ENCODE measurements around the gene FGD2. TPM values are rescaled to one million over a fixed set of nuclear protein-coding genes. Genes with fewer than 3 reads are reported as not detected.
A peak's percentile ranks its signal among the peaks of the same experiment; 100 is the strongest.

Gene FGD2
- total RNA-seq, 2 donors from 2014 or later: 9.1 to 9.3 TPM

GRCh38 chr6:36976509-36976908, 28.9 kb upstream of the FGD2 start:
- no peaks in the 10 kb centered on the region for H3K27me3 Mint-ChIP-seq
- H3K27ac Mint-ChIP-seq: no peak overlapping the region
- H3K36me3 Mint-ChIP-seq: no peaks in the 10 kb centered on the region
- no peaks in the 10 kb centered on the region for H3K9me3 Mint-ChIP-seq
- H3K4me3 Mint-ChIP-seq: no peak overlapping the region
- ATAC-seq (no peak), DNase-seq (ENCODE audit: low spot score) (no peak)
- peaks cover 10 to 20% of the 10 kb centered on the region in 2 donors for H3K4me1 Mint-ChIP-seq (ENCODE audit: low read depth in 2 of 2)

- DNase-seq (ENCODE audit: low spot score) (no peak), ATAC-seq (no peak)
- Mint-ChIP-seq H3K4me1 (ENCODE audit: low read depth in 2 of 2) (peaks cover 14 to 24% of the 10 kb centered on the region in 2 donors), H3K9me3 (no peaks in the 10 kb centered on the region), H3K36me3 (peaks cover 4% of the 10 kb centered on the region), H3K27ac (no peak overlapping the region), H3K4me3 (no peak overlapping the region), H3K27me3 (no peaks in the 10 kb centered on the region)
Observed at GRCh38 chr6:36976931-36977330, 28.5 kb upstream of the FGD2 start.

DNA sequence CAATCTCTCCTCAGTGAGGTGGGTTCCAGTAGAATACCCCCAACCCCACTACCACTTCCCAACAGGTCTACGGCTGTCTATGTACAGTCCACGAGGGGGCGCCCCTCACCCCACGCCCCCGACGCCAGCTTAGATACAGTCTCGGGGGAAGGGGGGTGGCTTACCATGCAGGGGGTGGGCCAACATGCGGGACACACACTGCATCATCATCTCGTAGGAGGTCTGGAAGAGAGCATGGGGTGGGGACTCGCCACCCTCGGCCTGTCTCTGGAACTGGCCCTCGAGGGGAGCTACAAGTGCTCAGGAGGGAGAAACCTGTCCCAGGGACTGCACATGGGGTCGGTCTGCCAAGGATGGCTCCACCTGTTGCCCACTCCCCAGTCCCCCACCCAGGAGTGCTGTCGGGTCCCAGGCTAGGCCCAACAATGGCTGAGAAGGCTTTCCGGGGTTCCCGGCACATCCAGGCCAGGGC, 27.9 kb upstream of the FGD2 start:
- Mint-ChIP-seq H3K4me1 (ENCODE audit: low read depth in 2 of 2) (peaks cover 18 to 27% of the 10 kb centered on the region in 2 donors), H3K9me3 (no peaks in the 10 kb centered on the region)
- no peak for ATAC-seq

GRCh38 chr6:36978421-36979346, 26.8 kb upstream of the FGD2 start:
- H3K9me3 Mint-ChIP-seq: no peaks in the 10 kb centered on the region
- DNase-seq (ENCODE audit: low spot score): no peak
- peak overlapping the region in 1 of 2 donors; percentile 26 for H3K27ac Mint-ChIP-seq

More for the DNA sequence above, 27.9 kb upstream of the FGD2 start:
- Mint-ChIP-seq H3K27ac (no peak overlapping the region), H3K27me3 (no peaks in the 10 kb centered on the region), H3K4me3 (no peak overlapping the region), H3K36me3 (peaks cover 4% of the 10 kb centered on the region)
- DNase-seq (ENCODE audit: low spot score): no peak

GRCh38 chr6:36979347-36979742, 26.1 kb upstream of the FGD2 start:
- Mint-ChIP-seq H3K36me3 (peaks cover 4% of the 10 kb centered on the region), H3K9me3 (no peaks in the 10 kb centered on the region), H3K27me3 (no peaks in the 10 kb centered on the region), H3K27ac (peak overlapping the region in 1 of 2 donors; percentile 26), H3K4me3 (no peak overlapping the region), H3K4me1 (ENCODE audit: low read depth in 2 of 2) (peaks cover 18 to 27% of the 10 kb centered on the region in 2 donors)
- ATAC-seq (no peak), DNase-seq (ENCODE audit: low spot score) (no peak)

More at GRCh38 chr6:36978421-36979346, 26.8 kb upstream of the FGD2 start:
- ATAC-seq: no peak
- peaks cover 4% of the 10 kb centered on the region for H3K36me3 Mint-ChIP-seq
- peaks cover 18 to 27% of the 10 kb centered on the region in 2 donors for H3K4me1 Mint-ChIP-seq (ENCODE audit: low read depth in 2 of 2)
- H3K4me3 Mint-ChIP-seq: no peak overlapping the region
- H3K27me3 Mint-ChIP-seq: no peaks in the 10 kb centered on the region

- no peak overlapping the region for H3K4me3 Mint-ChIP-seq
- H3K9me3 Mint-ChIP-seq: no peaks in the 10 kb centered on the region
- peaks cover 18 to 27% of the 10 kb centered on the region in 2 donors for H3K4me1 Mint-ChIP-seq (ENCODE audit: low read depth in 2 of 2)
- no peaks in the 10 kb centered on the region for H3K27me3 Mint-ChIP-seq
- no peak for ATAC-seq
- peaks cover 4% of the 10 kb centered on the region for H3K36me3 Mint-ChIP-seq
- DNase-seq (ENCODE audit: low spot score): no peak
- H3K27ac Mint-ChIP-seq: peak overlapping the region in 1 of 2 donors; percentile 28
Observed at GRCh38 chr6:36980129-36980528, 25.3 kb upstream of the FGD2 start.

GRCh38 chr6:36980876-36981619, 24.4 kb upstream of the FGD2 start:
- no peak for DNase-seq (ENCODE audit: low spot score)
- H3K4me1 Mint-ChIP-seq (ENCODE audit: low read depth in 2 of 2): peaks cover 18 to 27% of the 10 kb centered on the region in 2 donors
- H3K36me3 Mint-ChIP-seq: peaks cover 4% of the 10 kb centered on the region
- no peaks in the 10 kb centered on the region for H3K27me3 Mint-ChIP-seq
- H3K27ac Mint-ChIP-seq: peak overlapping the region in 1 of 2 donors; percentile 28
- no peaks in the 10 kb centered on the region for H3K9me3 Mint-ChIP-seq
- no peak for ATAC-seq
- no peak overlapping the region for H3K4me3 Mint-ChIP-seq

DNA sequence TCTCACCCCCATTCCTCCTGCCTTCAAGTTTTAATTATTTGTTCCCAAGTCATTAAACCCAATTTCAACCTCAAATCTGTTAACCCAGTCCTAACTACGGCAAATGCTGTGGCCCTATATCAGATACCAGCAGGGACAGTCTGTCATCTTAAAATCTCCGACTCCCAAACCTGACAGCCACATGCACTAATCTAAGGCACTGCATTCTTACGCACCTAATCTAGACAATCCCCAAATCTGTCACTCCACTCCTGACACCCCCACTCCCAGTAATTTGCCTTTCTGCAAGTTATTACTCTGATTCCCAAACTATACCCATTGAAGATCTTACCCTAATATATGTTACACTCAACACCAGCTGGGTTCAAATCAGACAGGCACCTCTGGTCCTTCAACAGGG, 21.9 kb upstream of the FGD2 start:
- Mint-ChIP-seq H3K4me1 (ENCODE audit: low read depth in 2 of 2) (peaks cover 32 to 33% of the 10 kb centered on the region in 2 donors), H3K27me3 (peaks cover 0 to 5% of the 10 kb centered on the region in 2 donors), H3K9me3 (no peaks in the 10 kb centered on the region), H3K36me3 (peaks cover 4% of the 10 kb centered on the region), H3K4me3 (no peak overlapping the region), H3K27ac (no peak overlapping the region)
- DNase-seq (ENCODE audit: low spot score) (no peak), ATAC-seq (no peak)

DNA sequence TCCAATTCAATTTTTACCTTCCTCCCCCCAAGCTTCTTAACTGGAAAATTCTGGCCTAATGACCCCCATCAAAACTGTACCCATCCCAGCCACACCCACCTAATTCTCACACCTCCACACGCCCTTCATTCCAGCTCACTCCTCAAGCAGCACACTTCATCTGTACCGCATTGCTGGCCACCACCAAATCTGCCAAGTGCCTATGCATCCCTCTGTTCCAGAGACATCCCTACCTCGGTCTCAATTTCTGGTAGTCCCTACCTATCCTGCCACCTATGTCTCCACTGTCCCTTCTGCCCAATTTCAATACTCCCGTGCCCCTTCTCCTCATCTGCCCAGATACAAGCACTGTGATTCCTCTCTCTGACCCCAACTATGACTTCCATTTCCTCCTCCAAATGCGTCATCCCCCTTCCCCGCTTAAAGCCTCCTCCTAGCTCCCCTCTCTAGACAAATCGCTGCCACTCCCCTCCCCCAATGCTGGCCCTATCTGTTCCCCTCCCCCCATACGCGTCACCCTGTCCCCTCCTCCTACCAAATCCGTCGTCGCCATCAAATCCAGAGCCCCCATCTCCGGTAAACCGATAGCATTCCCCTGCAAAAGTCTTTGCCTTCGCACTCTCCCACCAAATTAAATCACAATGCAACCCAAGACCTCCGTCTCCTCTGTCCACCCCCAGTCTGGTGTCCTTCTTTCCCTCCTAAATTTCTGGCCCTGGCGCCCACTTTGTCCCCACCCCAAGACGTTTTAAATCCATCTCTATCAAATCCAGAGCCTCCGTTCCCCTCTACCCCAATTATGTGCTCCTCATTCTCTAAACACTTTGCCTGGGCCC, 20.7 kb upstream of the FGD2 start:
- Mint-ChIP-seq H3K27me3 (peaks cover 0 to 5% of the 10 kb centered on the region in 2 donors), H3K9me3 (no peaks in the 10 kb centered on the region), H3K27ac (no peak overlapping the region), H3K4me3 (no peak overlapping the region), H3K4me1 (ENCODE audit: low read depth in 2 of 2) (peaks cover 29 to 33% of the 10 kb centered on the region in 2 donors), H3K36me3 (peaks cover 4% of the 10 kb centered on the region)
- ATAC-seq (peak in 1 of 2 donors; percentile 21), DNase-seq (ENCODE audit: low spot score) (no peak)

GRCh38 chr6:36985417-36985807, 20.0 kb upstream of the FGD2 start:
- peaks cover 0 to 5% of the 10 kb centered on the region in 2 donors for H3K27me3 Mint-ChIP-seq
- H3K4me1 Mint-ChIP-seq (ENCODE audit: low read depth in 2 of 2): peaks cover 26 to 29% of the 10 kb centered on the region in 2 donors
- peaks cover 4% of the 10 kb centered on the region for H3K36me3 Mint-ChIP-seq
- H3K27ac Mint-ChIP-seq: no peak overlapping the region
- H3K4me3 Mint-ChIP-seq: no peak overlapping the region
- DNase-seq (ENCODE audit: low spot score) (no peak), ATAC-seq (no peak)
- H3K9me3 Mint-ChIP-seq: no peaks in the 10 kb centered on the region

DNA sequence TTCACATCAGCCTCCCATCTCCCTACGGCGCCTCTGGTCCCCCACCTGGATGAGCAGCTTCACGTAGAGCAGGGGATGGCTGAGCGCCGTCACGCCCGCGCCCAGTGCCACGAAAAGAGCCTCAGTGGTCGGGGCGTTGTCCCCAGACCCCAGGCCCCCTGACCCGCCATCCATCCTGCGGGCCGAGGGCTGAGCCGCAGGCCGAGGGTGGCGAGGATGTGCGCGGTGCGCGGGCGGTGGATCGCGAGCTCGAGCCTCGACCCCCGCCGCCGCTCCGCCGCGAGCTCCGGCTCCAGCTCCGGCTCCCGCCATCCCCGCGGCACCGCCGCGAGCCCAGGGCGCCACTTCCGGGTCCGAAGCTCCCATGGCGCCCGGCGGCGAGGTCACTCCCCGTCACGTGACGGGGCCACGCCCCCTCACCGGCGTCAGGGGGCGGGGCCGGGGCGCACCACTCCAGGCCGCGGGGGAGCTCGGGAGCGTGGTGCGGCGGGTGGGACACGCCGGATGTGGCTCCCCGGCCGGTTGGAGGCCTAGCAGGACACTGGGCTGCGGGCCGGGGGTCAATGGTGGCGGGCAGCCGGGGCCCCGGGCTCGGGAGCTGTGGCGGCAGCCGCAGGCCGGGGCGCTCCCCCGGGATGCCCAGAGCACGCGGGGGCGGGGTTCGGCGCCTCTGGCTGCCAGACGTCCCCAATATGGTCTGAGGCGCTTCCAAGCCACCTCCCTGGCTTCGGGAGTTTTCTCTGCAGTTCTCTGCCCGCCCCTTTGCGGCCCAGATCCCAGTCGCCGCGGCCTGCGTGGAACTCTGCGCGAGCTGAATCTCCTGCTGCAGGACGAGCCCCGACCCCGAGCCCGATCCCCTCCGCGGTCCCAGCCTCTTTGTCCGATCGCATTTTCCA, 19.4 kb upstream of the FGD2 start, which contains the start of gene MTCH1:
Gene MTCH1 (minus strand): TSS at position 389 of the 896 bp plus-strand sequence. CDS start 23 bp downstream, at position 366.
- Mint-ChIP-seq H3K9me3 (no peaks in the 10 kb centered on the region), H3K4me3 (peak within 1 kb of the TSS; percentile 99), H3K36me3 (peaks cover 4% of the 10 kb centered on the region), H3K27ac (peak within 1 kb of the TSS; percentile 90 to 96), H3K4me1 (ENCODE audit: low read depth in 2 of 2) (peaks cover 20 to 25% of the 10 kb centered on the region in 2 donors), H3K27me3 (peaks cover 4 to 5% of the 10 kb centered on the region in 2 donors)
- DNase-seq (ENCODE audit: low spot score) (peak; percentile 92), ATAC-seq (peak; percentile 93 to 95)

GRCh38 chr6:36986704-36987047, 18.8 kb upstream of the FGD2 start:
- Mint-ChIP-seq H3K4me3 (peak overlapping the region; percentile 99), H3K27ac (peak overlapping the region; percentile 90 to 96), H3K36me3 (peaks cover 2% of the 10 kb centered on the region), H3K9me3 (no peaks in the 10 kb centered on the region), H3K4me1 (ENCODE audit: low read depth in 2 of 2) (peaks cover 16 to 21% of the 10 kb centered on the region in 2 donors), H3K27me3 (peaks cover 4 to 5% of the 10 kb centered on the region in 2 donors)
- ATAC-seq (no peak), DNase-seq (ENCODE audit: low spot score) (no peak)

All from natural killer cell treated with Interleukin-12 subunit alpha and Interleukin-12 subunit beta and Interleukin-15 and Interleukin-18, amount 100 ng/mL, for 72 hours (primary cell).